Fibroblast of pulmonary artery (primary cell): ENCODE measurements around the gene MRPL45.

ENCODE experiments used
- DNase-seq: peaks from one replicate; pipeline ENCODE4 v3.0.0-alpha.2; 2010; ENCODE audit warnings: low read depth
- H3K4me3 ChIP-seq: replicated peaks from 2 replicates; pipeline ENCODE4 v1.5.1; 2011; ENCODE audit warnings: low read depth, mild to moderate bottlenecking, control low read depth, low read length, moderate library complexity
- TF ChIP-seq, protein P1 (sequence below): IDR thresholded peaks from 2 replicates; pipeline ENCODE4 v1.5.1; 2011; ENCODE audit warnings: mild to moderate bottlenecking, control low read depth, low read length, inconsistent platforms; ENCODE audit errors: missing control alignments

The MRPL45 gene

DNA sequence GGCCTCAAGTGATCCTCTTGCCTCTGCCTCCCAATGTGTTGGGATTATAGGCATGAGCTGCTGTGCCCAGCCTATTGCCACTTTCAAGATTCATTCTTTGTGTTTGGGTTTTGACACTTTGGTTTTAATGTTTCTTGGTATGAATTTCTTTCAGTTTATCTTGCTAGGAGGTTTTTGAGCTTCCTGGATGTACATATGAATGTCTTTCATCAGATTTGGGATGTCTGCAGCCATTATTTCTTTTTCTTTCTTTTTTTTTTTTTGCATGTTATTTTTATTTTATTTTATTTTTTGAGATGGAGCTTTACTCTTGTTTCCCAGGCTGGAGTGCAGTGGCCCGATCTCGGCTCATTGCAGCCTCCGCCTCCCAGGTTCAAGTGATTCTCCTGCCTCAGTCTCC, 18.5 kb downstream of the MRPL45 start:
- no peak for DNase-seq
- TF ChIP-seq, protein P1, sequence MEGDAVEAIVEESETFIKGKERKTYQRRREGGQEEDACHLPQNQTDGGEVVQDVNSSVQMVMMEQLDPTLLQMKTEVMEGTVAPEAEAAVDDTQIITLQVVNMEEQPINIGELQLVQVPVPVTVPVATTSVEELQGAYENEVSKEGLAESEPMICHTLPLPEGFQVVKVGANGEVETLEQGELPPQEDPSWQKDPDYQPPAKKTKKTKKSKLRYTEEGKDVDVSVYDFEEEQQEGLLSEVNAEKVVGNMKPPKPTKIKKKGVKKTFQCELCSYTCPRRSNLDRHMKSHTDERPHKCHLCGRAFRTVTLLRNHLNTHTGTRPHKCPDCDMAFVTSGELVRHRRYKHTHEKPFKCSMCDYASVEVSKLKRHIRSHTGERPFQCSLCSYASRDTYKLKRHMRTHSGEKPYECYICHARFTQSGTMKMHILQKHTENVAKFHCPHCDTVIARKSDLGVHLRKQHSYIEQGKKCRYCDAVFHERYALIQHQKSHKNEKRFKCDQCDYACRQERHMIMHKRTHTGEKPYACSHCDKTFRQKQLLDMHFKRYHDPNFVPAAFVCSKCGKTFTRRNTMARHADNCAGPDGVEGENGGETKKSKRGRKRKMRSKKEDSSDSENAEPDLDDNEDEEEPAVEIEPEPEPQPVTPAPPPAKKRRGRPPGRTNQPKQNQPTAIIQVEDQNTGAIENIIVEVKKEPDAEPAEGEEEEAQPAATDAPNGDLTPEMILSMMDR, result no peak
- H3K4me3 ChIP-seq, result no peak overlapping the region

DNA sequence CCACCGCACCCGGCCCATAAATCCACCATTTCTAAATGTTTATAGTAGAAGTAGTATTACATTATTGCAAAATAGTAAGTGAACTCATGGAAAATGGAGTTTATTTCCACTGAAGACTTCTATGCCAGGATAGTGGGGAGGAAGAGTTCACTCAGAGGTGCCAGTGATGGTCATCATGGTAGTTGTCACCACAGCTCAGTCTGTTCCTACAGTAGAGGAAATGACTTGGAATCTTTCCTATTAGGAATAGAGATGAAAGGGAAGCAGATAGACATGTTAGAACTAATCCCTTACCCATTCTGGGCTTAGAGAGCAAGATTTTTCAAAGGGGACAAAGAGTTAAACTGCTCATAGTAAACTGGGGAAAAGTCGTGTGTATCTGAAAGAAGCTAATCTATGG, 20.1 kb downstream of the MRPL45 start:
- no peak overlapping the region for H3K4me3 ChIP-seq
- no peak for DNase-seq
- TF ChIP-seq, protein P1, result no peak

DNA sequence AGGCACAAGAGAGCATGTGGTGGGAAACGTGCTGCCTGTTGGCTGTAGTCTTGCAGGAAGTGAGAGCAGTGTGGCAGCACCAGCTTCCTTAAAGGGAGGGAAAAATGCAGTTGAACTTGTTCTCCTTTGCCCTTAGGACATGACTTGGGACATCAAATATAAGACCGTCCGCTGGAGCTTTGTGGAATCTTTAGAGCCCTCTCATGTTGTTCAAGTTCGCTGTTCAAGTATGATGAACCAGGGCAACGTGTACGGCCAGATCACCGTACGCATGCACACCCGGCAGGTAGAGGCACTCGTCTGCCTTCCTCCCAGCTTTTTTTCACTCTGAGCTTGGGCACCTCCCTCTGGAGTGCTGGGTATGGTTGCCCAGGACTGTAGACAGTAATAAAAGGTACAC, 23.5 kb downstream of the MRPL45 start:
- TF ChIP-seq, protein P1, result no peak
- no peak for DNase-seq
- no peak overlapping the region for H3K4me3 ChIP-seq

- TF ChIP-seq, protein P1, result peak; percentile 63
- DNase-seq, result peak; percentile 64
- no peak overlapping the region for H3K4me3 ChIP-seq
These were observed 25.3 kb downstream of the MRPL45 start for GRCh38 chr17:38322156-38322779.

GRCh38 chr17:38322897-38323296, 25.9 kb downstream of the MRPL45 start:
- no peak for DNase-seq
- TF ChIP-seq, protein P1, result no peak

GRCh38 chr17:38324141-38324697, 27.3 kb downstream of the MRPL45 start:
- DNase-seq, result no peak
- no peak overlapping the region for H3K4me3 ChIP-seq
- TF ChIP-seq, protein P1, result no peak

More at GRCh38 chr17:38322897-38323296, 25.9 kb downstream of the MRPL45 start:
- H3K4me3 ChIP-seq, result no peak overlapping the region

GRCh38 chr17:38324772-38325171, 27.8 kb downstream of the MRPL45 start:
- no peak overlapping the region for H3K4me3 ChIP-seq
- DNase-seq, result no peak
- TF ChIP-seq, protein P1, result no peak
